Heart left ventricle (tissue), 13 donors: ENCODE results near the gene CLN3.
"Not testable (repeated sequence)": the region's sequence is repeated elsewhere in the genome, so short reads cannot be mapped to it uniquely, and the experiment has no call there.

Source experiments
- CTCF ChIP-seq, 12 donors: fragments of 200-600 bp; sonication (generic) in 4 of 12; IDR thresholded peaks; one replicate each; pipeline versions ENCODE4 v1.5.0 to v1.8.0; 2018 to 2022; ENCODE audit warnings: antibody characterized with exemption in 12 of 12, mild to moderate bottlenecking in 5 of 12
- POLR2A ChIP-seq, 2 donors: fragments of 450-650 bp; IDR thresholded peaks; one replicate each; pipeline ENCODE4 v1.6.1; 2017; ENCODE audit warnings: antibody characterized with exemption in 2 of 2, mild to moderate bottlenecking in 2 of 2, moderate library complexity in 2 of 2
- donor health status: ischemic (EF 13 %, LVEDD 7.1; RV severe dilation, severe dysfunction).
- donor health status: DM: no; HTN: yes; CAD: no.
- donor health status: DM: no; HTN: no; CAD: no.
- donor health status: ischemic (EF 25% LVEDD 6.9; RV normal size, moderate dysfunction).
- donor health status: ischemic (EF 25% LVEDD 5.7; RV mildly dilated, moderate dysfunction).
- donor health status: ischemic (EF 35%, LVEDD 5.7; RV mildly dilated, moderate dysfunction).
- donor health status: nonischemic (EF 11% LVEDD 7.7; RV severe dilation, severe dysfunction).
- donor health status: DM: yes; HTN: yes; CAD: no.
- donor health status: PGD.
- donor health status: ischemic (EF 29% LVEDD 5.4; RV normal size, mild dysfunction).
- donor health status: nonischemic (EF 23%, LVEDD 6.1; RV moderate dilation, normal function).

DNA sequence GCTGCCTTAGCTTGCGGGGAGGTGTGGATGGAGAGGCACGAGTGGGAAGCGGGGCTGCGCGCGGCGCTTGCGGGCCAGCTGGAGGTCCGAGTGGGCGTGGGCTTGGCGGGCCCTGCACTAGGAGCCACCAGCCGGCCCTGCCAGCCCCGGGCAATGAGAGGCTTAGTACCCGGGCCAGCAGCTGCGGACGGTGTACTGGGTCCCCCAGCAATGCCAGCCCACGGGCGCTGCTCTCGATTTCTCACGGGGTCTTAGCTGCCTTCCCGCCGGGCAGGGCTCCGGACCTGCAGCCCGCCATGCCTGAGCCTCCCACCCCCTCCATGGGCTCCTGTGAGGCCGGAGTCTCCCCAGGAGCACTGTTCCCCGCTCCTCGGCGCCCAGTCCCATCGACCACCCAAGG is 56.5 kb downstream of the CLN3 start:
- not testable (repeated sequence) for TF ChIP-seq CTCF, POLR2A (IDR thresholded peaks at IDR 0.05)
